NCI-H446 (cell line): ENCODE measurements around the gene DND1.
A peak's percentile ranks its signal among the peaks of the same experiment; 100 is the strongest.
"Not testable (repeated sequence)": the region's sequence is repeated elsewhere in the genome, so short reads cannot be mapped to it uniquely, and the experiment has no call there.

Experiments
- DNase-seq, 2 experiments: peaks; one replicate each; lab custom pipeline; 2025; lab: John Stamatoyannopoulos, UW

DND1 gene

GRCh38 chr5:140672455-140673186 lies 755 bp downstream of the DND1 start:
- DNase-seq, result no peak

DNA sequence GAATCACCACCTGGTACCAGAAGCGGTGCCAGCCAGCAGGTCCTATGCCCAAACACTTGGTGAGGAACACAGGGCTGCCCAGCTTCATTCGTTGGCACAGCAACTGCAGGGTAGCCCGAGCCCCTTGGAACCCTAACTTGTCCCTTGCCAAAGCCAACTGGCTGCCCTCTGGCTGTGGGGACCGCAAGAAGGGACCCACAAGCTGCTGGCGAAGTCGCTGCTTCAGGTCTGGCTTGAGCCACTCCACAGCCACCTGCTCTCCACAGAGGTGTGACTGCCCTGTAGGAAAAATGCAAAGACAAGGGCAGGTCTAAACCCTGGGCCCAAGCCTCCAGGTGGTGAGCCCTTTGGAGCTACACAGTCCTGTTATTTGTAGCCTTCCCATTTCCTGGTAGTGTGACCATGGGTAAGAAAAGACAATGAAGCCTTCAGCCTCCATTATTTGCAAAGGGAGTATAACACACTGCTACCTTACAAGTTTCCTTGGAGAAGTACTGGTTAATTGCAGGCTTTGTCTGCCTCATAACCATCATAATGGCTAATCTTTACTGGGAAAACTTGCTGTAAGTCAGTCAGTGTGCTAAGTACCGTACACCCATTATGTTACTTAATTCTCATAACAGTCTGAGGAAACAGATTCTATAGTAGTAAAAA lies 1.8 kb downstream of the DND1 start:
- no peak for DNase-seq

GRCh38 chr5:140671035-140671434 lies 2.3 kb downstream of the DND1 start:
- DNase-seq, result not testable (repeated sequence)

DNA sequence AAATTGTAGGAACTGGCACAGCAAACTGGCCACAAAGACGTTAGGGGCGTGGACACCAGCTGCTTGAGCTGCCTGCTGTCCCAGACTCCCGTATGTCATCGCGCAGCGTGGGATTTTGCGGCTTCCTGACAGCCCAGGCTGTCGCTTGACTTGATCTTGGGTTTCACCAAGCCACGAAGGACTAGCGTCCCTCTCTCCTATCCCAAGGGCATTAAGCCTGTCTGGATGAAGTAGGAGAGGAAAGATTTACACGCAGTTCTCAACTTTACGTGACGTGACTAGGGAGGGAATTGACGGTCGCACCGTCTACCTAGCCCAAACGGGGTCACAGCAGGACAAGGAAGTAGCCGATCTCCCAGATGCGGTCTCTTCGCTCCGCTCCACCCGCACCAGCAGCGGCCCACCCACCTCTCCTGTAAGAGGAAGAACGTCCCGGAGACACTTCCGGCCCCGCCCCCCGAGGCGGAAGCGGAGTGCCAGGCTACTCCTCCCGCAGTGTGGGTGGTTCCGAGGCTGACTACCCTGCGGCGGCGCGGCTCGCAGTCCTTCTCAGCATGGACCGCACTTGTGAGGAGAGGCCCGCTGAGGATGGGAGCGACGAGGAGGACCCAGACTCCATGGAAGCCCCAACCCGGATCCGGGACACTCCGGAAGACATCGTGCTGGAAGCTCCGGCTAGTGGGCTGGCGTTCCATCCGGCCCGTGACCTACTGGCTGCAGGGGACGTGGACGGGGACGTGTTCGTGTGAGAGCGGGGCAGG lies 8.8 kb downstream of the DND1 start, which contains the start of gene WDR55:
TSS of gene WDR55 (plus strand) at position 546 of the 761 bp plus-strand sequence. CDS start at position 555, 9 bp downstream.
- peak; percentile 76 to 91 for DNase-seq

GRCh38 chr5:140664030-140664358 lies 9.4 kb downstream of the DND1 start:
- no peak for DNase-seq

- not testable (repeated sequence) for DNase-seq
These were observed 13.0 kb downstream of the DND1 start for GRCh38 chr5:140660371-140660770.

GRCh38 chr5:140658870-140659269 lies 14.5 kb downstream of the DND1 start:
- DNase-seq, result no peak

DNA sequence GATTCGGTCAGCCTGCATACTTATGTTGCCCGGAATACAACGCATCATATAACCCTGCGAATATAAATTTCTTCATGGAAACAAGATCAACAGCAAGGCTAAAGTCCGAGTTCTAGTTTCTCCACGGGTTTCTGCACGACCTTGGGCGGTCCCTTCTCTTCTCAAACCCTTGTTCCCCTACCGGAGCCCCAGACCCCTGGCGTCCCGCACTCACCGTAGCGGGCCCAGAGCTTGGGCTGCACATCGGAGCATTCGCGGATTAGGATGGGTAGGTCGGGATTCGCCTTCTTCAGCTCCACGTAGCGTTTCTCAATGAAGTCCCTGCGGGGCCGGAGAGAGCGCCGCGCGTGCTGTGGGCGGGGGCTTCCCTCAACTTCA lies 26.3 kb downstream of the DND1 start:
- no peak for DNase-seq

GRCh38 chr5:140642718-140643117 lies 30.7 kb downstream of the DND1 start:
- DNase-seq, result no peak

GRCh38 chr5:140641716-140642115 lies 31.7 kb downstream of the DND1 start:
- no peak for DNase-seq

- DNase-seq, result peak; percentile 78 to 94
These were observed 34.0 kb downstream of the DND1 start, which contains the start of gene TMCO6 for GRCh38 chr5:140639148-140639981. Gene TMCO6 (plus strand): TSS chr5:140639451. CDS start chr5:140639528, 77 bp downstream.

- DNase-seq, result not testable (repeated sequence)
These were observed 34.6 kb downstream of the DND1 start for GRCh38 chr5:140638898-140639147.

- no peak for DNase-seq
These were observed 35.8 kb downstream of the DND1 start for GRCh38 chr5:140637371-140638100.

DNA sequence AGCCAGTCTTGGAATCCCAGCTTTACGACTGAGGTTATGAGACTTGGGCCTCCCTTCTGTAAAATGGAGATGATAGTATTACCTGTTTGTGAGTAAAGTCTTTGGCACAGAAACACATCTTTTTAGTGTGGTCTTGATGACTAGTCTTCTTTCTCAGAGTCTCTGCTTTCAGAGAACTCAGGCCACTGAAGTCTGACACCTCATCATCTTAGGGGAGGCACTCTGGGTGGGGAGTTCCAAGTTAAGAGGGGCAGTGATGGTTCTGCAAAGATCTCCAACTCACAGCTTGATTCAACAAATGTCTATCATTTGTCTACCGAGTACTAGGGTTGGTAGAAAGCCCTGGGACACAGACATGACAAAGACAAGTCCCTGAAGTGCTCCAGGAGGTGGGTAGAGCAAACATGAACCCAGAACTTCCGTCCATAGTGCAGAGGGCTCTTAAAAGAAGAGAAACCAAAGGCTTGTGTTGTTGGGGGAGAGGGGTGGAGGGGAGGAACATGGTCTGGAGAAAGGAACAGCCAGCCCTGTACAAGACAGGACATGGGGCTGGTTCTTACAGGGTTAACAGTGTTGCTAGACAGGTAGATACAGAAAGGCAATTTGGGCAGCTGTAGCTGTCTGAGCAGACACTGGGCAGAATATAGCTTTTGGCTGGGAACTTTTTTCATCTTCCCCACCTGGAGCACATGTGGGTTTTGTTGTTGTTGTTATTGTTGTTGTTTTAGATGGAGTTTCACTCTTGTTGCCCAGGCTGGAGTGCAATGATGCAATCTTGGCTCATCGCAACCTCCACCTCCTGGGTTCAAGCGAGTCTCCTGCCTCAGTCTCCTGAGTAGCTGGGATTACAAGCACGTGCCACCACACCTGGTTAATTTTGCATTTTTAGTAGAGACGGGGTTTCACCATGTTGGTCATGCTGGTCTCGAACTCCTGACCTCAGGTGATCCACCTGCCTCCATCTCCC lies 37.8 kb downstream of the DND1 start:
- DNase-seq, result no peak

DNA sequence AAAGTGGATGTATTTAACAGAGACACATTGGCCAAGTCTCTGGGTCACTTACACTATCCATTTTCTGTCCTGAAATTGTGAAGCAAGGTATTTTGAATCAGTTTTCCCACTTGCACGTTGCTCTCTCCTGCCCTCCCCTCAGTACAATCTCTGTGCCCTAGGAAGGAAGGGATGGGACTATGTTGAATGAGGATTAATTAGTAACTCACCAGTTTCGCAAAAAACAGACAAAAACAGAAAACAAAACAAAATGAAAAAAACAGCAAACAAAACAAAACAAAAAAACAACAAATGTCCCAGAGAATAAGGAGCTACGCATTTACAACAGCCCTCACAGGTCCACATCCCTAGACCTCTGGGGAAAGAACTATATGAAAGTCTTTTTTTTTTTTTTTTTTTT lies 39.3 kb downstream of the DND1 start:
- no peak for DNase-seq

DNA sequence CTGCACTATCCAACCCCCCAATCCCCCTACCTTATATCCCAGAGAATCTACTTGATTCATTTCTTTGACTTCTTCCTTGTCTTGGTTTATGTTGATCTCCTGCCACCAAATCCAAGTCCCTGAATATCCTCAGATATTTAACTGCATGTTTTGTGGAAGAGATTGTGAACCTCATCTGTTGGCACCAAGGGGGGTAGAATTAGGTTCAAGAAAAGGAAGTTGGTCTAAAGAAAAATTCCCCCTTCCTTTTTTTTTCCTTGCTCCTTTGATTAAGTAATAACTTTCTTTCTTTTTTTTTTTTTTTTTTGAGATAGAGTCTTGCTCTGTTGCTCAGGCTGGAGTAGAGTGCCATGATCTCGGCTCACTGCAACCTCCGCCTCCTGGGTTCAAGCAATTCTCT lies 39.9 kb downstream of the DND1 start:
- no peak for DNase-seq

GRCh38 chr5:140633021-140633471 lies 40.3 kb downstream of the DND1 start, which contains the start of gene CD14:
Gene CD14 (minus strand): TSS chr5:140633175. CDS start chr5:140633071, 104 bp downstream.
- DNase-seq, result peak in 1 of 2 experiments; percentile 13

- DNase-seq, result no peak
These were observed 40.9 kb downstream of the DND1 start for GRCh38 chr5:140632366-140633020.

DNA sequence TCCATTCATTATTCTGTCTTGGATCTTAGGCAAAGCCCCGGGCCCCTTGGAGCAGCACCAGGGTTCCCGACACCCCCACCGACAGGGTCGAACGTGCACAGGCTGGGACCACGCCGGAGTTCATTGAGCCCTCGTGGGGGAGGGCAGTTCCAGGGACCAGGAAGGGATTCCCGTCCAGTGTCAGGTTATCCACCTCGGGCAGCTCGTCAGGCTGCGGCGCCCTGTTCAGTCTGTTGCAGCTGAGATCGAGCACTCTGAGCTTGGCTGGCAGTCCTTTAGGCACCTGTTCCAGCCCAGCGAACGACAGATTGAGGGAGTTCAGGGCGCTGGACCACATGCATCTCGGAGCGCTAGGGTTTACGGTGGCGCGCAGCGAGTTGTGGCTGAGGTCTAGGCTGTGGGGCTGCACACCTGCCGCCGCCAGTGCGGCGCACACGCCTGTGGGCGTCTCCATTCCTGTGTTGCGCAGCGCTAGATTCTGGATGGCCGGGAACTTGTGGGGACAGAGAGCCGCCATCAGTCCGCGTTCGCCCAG lies 41.5 kb downstream of the DND1 start:
- DNase-seq, result no peak
